PC-3 (cell line): ENCODE results near the gene COL1A2. TPM values are rescaled to one million over a fixed set of nuclear protein-coding genes. Genes with fewer than 3 reads are reported as not detected.

ENCODE experiments used
- ATAC-seq: fragments of 200-7000 bp; cut with Tn5 transposase; 2 replicates; pipeline ENCODE4 v1.9.1; 2020; ENCODE audit warnings: mild to moderate bottlenecking, moderate library complexity
- BruUV-seq: library from RNA; stranded (reverse); fragments of 400-500 nt; replicated peaks from 2 replicates; lab custom pipeline; 2021; lab: Mats Ljungman, UMichigan
- CTCF ChIA-PET: fragments of 300-600 bp; sonication (Branson Sonifier 250); formaldehyde crosslinking; loops from one replicate; lab custom pipeline; 2022; ENCODE audit warnings: antibody characterized with exemption; lab: Charles Lee
- POLR2A ChIA-PET: fragments of 300-600 bp; sonication (Branson Sonifier 250); formaldehyde crosslinking; loops from one replicate; lab custom pipeline; 2022; ENCODE audit warnings: antibody characterized with exemption; ENCODE audit not compliant: unreplicated experiment; lab: Charles Lee
- DNase-seq: peaks from one replicate; pipeline ENCODE4 v3.0.0-alpha.2; 2015
- H2AFZ ChIP-seq: fragments of 300-600 bp; sonication (generic); 2 replicates; pipeline ENCODE4 v1.6.0; 2016; ENCODE audit warnings: antibody characterized with exemption, low read length
- H3F3A ChIP-seq: fragments of 300-600 bp; sonication (generic); one replicate; pipeline ENCODE4 v1.6.0; 2017; ENCODE audit warnings: antibody characterized with exemption, low read length, control low read depth, mild to moderate bottlenecking; ENCODE audit not compliant: unreplicated experiment
- H3K27ac ChIP-seq: fragments of 300-600 bp; sonication (generic); 2 replicates; pipeline ENCODE4 v1.5.1; 2016; ENCODE audit warnings: mild to moderate bottlenecking, low read length
- H3K27me3 ChIP-seq: fragments of 300-600 bp; sonication (generic); 2 replicates; pipeline ENCODE4 v1.6.1; 2016; ENCODE audit warnings: low read length, mixed read lengths
- H3K36me3 ChIP-seq: fragments of 300-600 bp; sonication (generic); 2 replicates; pipeline ENCODE4 v1.6.1; 2016; ENCODE audit warnings: low read depth, mixed run types, low read length, mixed read lengths
- H3K4me1 ChIP-seq: fragments of 300-600 bp; sonication (generic); 2 replicates; pipeline ENCODE4 v1.5.1; 2016; ENCODE audit warnings: low read length; ENCODE audit not compliant: insufficient read depth
- H3K4me2 ChIP-seq: fragments of 300-600 bp; sonication (generic); 2 replicates; pipeline ENCODE4 v1.6.0; 2016; ENCODE audit warnings: low read length
- H3K4me3 ChIP-seq: fragments of 300-600 bp; sonication (generic); 2 replicates; pipeline ENCODE4 v1.5.1; 2016; ENCODE audit warnings: mild to moderate bottlenecking, low read length, mixed read lengths
- H3K79me2 ChIP-seq: fragments of 300-600 bp; sonication (generic); 2 replicates; pipeline ENCODE4 v1.6.1; 2017; ENCODE audit warnings: low read length, mixed read lengths
- H3K9ac ChIP-seq: fragments of 300-600 bp; sonication (generic); 2 replicates; pipeline ENCODE4 v1.6.0; 2016; ENCODE audit warnings: mild to moderate bottlenecking, low read length
- H3K9me2 ChIP-seq: fragments of 300-600 bp; sonication (generic); replicated peaks from 2 replicates; pipeline ENCODE4 v1.6.1; 2016; ENCODE audit warnings: mixed run types, low read length, mixed read lengths
- H3K9me3 ChIP-seq: fragments of 300-600 bp; sonication (generic); 2 replicates; pipeline ENCODE4 v1.6.1; 2016; ENCODE audit warnings: low read length, mixed read lengths
- H4K20me1 ChIP-seq: fragments of 300-600 bp; sonication (generic); 2 replicates; pipeline ENCODE4 v1.6.1; 2016; ENCODE audit warnings: low read length, mixed read lengths
- EZH2 ChIP-seq: fragments of 300-600 bp; sonication (generic); IDR thresholded peaks from one replicate; pipeline ENCODE4 v1.6.1; 2017; ENCODE audit warnings: antibody characterized with exemption, mild to moderate bottlenecking, low read length; ENCODE audit not compliant: unreplicated experiment
- EZH2phosphoT487 ChIP-seq: fragments of 300-600 bp; sonication (generic); IDR thresholded peaks from 2 replicates; pipeline ENCODE4 v1.6.1; 2018; ENCODE audit warnings: mild to moderate bottlenecking, antibody characterized with exemption, low read length, borderline replicate concordance
- intact Hi-C: fragments of 100-400 bp; cut with micrococcal nuclease; formaldehyde crosslinking; loops from 2 replicates; pipeline ENCODE4 v1.9.0; 2023
- total RNA-seq: library from RNA; depleted of rRNA; stranded (reverse); fragments of >200 nt; gene quantifications from 2 replicates; pipeline ENCODE4 v1.2.3, GENCODE V29; 2014
- TF ChIP-seq, protein P1 (sequence below): fragments of 300-600 bp; sonication (generic); conservative IDR thresholded peaks from 2 replicates; pipeline ENCODE4 v1.5.1; 2017; ENCODE audit warnings: antibody characterized with exemption, low read depth, mild to moderate bottlenecking, low read length

COL1A2 gene
- total RNA-seq, 1 experiment from 2014 or later: not detected

DNA sequence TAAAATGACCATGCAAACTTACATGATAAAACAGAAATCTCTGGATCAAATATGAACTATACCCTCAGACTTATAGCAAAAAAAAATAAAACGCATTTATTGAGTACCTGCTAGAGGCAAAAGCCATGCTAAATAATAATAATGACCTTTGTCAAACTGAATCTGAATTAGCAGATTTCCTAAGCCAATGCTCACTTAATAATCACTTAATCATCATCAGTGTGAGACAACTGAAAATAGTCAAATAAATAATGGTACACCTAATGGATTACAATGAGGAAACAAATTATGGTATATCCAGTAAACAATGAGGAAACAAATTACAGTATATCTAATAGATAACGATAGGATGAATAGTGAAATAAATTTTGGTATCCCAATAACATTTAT is 37.6 kb downstream of the COL1A2 start:
- no peak overlapping the region for H3K9ac ChIP-seq
- no peak overlapping the region for H3K27ac ChIP-seq
- H3K27me3 ChIP-seq: no peaks in the 10 kb centered on the region
- H2AFZ ChIP-seq: no peak overlapping the region
- no peak for DNase-seq
- H3K9me3 ChIP-seq: no peaks in the 10 kb centered on the region
- H3K36me3 ChIP-seq: no peaks in the 10 kb centered on the region
- no peaks in the 10 kb centered on the region for H4K20me1 ChIP-seq
- ChIA-PET CTCF (no interaction called here), POLR2A (no interaction called here)
- H3K79me2 ChIP-seq: no peaks in the 10 kb centered on the region
- H3K9me2 ChIP-seq: no peaks in the 10 kb centered on the region
- TF ChIP-seq EZH2phosphoT487: no peak
- TF ChIP-seq, protein P1, sequence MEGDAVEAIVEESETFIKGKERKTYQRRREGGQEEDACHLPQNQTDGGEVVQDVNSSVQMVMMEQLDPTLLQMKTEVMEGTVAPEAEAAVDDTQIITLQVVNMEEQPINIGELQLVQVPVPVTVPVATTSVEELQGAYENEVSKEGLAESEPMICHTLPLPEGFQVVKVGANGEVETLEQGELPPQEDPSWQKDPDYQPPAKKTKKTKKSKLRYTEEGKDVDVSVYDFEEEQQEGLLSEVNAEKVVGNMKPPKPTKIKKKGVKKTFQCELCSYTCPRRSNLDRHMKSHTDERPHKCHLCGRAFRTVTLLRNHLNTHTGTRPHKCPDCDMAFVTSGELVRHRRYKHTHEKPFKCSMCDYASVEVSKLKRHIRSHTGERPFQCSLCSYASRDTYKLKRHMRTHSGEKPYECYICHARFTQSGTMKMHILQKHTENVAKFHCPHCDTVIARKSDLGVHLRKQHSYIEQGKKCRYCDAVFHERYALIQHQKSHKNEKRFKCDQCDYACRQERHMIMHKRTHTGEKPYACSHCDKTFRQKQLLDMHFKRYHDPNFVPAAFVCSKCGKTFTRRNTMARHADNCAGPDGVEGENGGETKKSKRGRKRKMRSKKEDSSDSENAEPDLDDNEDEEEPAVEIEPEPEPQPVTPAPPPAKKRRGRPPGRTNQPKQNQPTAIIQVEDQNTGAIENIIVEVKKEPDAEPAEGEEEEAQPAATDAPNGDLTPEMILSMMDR: no peak
- TF ChIP-seq EZH2: no peak
- no peaks in the 10 kb centered on the region for H3K4me1 ChIP-seq
- H3K4me2 ChIP-seq: no peak overlapping the region
- H3F3A ChIP-seq: no peaks in the 10 kb centered on the region
- ATAC-seq: no peak
- BruUV-seq: no TSS peak
- intact Hi-C loops: no loop called here
- no peak overlapping the region for H3K4me3 ChIP-seq

DNA sequence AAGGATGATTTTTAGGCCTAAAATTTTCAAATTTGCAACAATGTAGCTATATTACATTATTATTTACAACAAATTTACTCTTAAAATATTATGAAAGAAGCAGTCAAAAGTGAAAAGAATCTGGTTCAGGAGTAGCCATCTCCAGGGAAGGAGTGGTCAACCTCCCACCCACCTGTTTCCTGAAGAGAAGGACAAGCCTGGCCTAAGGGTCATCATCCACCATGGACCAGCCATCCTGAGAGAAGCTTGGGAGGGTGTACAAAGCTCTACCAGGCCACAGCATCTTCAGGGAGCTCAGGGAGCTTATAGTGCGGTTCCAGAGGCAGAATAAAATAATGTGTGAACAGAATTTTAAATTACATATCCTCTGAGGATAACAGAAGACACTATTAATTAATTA is 38.1 kb downstream of the COL1A2 start:
- Histone ChIP-seq H3K4me3 (no peak overlapping the region), H4K20me1 (no peaks in the 10 kb centered on the region), H3K4me1 (no peaks in the 10 kb centered on the region), H3K4me2 (no peak overlapping the region), H3K79me2 (no peaks in the 10 kb centered on the region), H3K9me2 (no peaks in the 10 kb centered on the region), H3F3A (no peaks in the 10 kb centered on the region), H3K9me3 (no peaks in the 10 kb centered on the region), H3K27me3 (no peaks in the 10 kb centered on the region), H3K36me3 (no peaks in the 10 kb centered on the region), H3K27ac (no peak overlapping the region), H2AFZ (no peak overlapping the region), H3K9ac (no peak overlapping the region)
- intact Hi-C loops: no loop called here
- POLR2A ChIA-PET: no interaction called here
- BruUV-seq: no TSS peak
- CTCF ChIA-PET: no interaction called here
- DNase-seq: no peak
- no peak for TF ChIP-seq EZH2phosphoT487
- TF ChIP-seq, protein P1: no peak
- no peak for TF ChIP-seq EZH2
- ATAC-seq: no peak

DNA sequence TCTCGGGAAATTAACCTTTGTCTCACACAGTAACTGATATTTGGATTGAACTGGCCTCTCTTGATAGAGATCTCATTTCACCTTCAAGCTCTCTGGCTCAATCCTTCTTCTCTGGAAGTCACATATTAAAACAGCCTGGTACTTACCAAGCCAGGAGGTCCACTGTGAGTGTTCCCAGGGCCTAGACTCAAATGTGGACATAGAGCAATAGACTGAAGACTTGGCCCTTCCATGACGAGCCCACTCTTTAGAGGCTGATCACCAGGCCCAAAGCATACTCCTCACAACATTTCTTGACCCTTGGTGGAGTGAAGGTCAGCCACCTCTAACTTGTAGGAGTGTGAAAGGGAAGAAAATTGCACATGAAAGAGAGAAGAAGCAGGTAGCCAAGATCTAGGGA is 38.5 kb downstream of the COL1A2 start:
- H3K4me2 ChIP-seq: no peak overlapping the region
- TF ChIP-seq, protein P1: no peak
- no peak for TF ChIP-seq EZH2phosphoT487
- no peak overlapping the region for H3K4me3 ChIP-seq
- no peaks in the 10 kb centered on the region for H3K27me3 ChIP-seq
- DNase-seq (no peak), ATAC-seq (no peak)
- no peaks in the 10 kb centered on the region for H3K9me3 ChIP-seq
- ChIA-PET CTCF (no interaction called here), POLR2A (no interaction called here)
- intact Hi-C loops: no loop called here
- no peak overlapping the region for H2AFZ ChIP-seq
- no peak overlapping the region for H3K27ac ChIP-seq
- H3F3A ChIP-seq: no peaks in the 10 kb centered on the region
- H3K79me2 ChIP-seq: no peaks in the 10 kb centered on the region
- no peaks in the 10 kb centered on the region for H4K20me1 ChIP-seq
- no TSS peak for BruUV-seq
- no peaks in the 10 kb centered on the region for H3K4me1 ChIP-seq
- no peaks in the 10 kb centered on the region for H3K36me3 ChIP-seq
- H3K9ac ChIP-seq: no peak overlapping the region
- H3K9me2 ChIP-seq: no peaks in the 10 kb centered on the region
